Loucy (cell line): ENCODE results near the gene MYO9A.
"Not testable (repeated sequence)": the region's sequence is repeated elsewhere in the genome, so short reads cannot be mapped to it uniquely, and the experiment has no call there.

Experiments used
- CTCF ChIP-seq: fragments of 200-600 bp; sonication (generic); conservative IDR thresholded peaks from 2 replicates; pipeline ENCODE4 v1.5.1; 2014; ENCODE audit warnings: mild to moderate bottlenecking, antibody characterized with exemption, low read length
- EZH2phosphoT487 ChIP-seq: fragments of 200-600 bp; IDR thresholded peaks from 2 replicates; pipeline ENCODE4 v1.6.1; 2018; ENCODE audit warnings: antibody characterized with exemption, mild to moderate bottlenecking, moderate library complexity, borderline replicate concordance

- TF ChIP-seq CTCF, EZH2phosphoT487: not testable (repeated sequence)
These were observed 17.4 kb downstream of the MYO9A start for GRCh38 chr15:72100551-72100950.
